ENCODE measurements around the gene FAHD2B. TPM values are rescaled to one million over a fixed set of nuclear protein-coding genes. Genes with fewer than 3 reads are reported as not detected.
"Not testable (repeated sequence)": the region's sequence is repeated elsewhere in the genome, so short reads cannot be mapped to it uniquely, and the experiment has no call there.

The FAHD2B gene
- total and polyA plus RNA-seq, 4 donors, result 1.2 to 4.1 (median 2.2) TPM

- not testable (repeated sequence) for H3K27ac ChIP-seq (ENCODE audit: low read depth in 1 of 2, low read length in 2 of 2); H3K9ac ChIP-seq (ENCODE audit: low read depth in 1 of 2, low read length in 2 of 2); H3K9me3 ChIP-seq (ENCODE audit: control insufficient read depth in 4 of 4, low read length in 3 of 4); H3K4me3 ChIP-seq (ENCODE audit: low read depth in 1 of 3, low read length in 3 of 3); H3K36me3 ChIP-seq (ENCODE audit: control insufficient read depth in 4 of 4, insufficient read depth in 3 of 4, low read depth in 1 of 4, low read length in 3 of 4); DNase-seq (ENCODE audit: low spot score); H3K4me1 ChIP-seq (ENCODE audit: control insufficient read depth in 4 of 4, insufficient read depth in 4 of 4, low read length in 3 of 4); H3K27me3 ChIP-seq (ENCODE audit: control insufficient read depth in 4 of 4, insufficient read depth in 4 of 4, low read length in 3 of 4)
- WGBS, result 98% methylated on average over 2 of the region's 2 CpGs
These were observed 1.7 kb downstream of the FAHD2B start for GRCh38 chr2:97092946-97093345.

- not testable (repeated sequence) for H3K4me3 ChIP-seq (ENCODE audit: low read depth in 1 of 3, low read length in 3 of 3); H3K4me1 ChIP-seq (ENCODE audit: control insufficient read depth in 4 of 4, insufficient read depth in 4 of 4, low read length in 3 of 4); H3K9me3 ChIP-seq (ENCODE audit: control insufficient read depth in 4 of 4, low read length in 3 of 4); H3K36me3 ChIP-seq (ENCODE audit: control insufficient read depth in 4 of 4, insufficient read depth in 3 of 4, low read depth in 1 of 4, low read length in 3 of 4); DNase-seq (ENCODE audit: low spot score); H3K9ac ChIP-seq (ENCODE audit: low read depth in 1 of 2, low read length in 2 of 2); H3K27me3 ChIP-seq (ENCODE audit: control insufficient read depth in 4 of 4, insufficient read depth in 4 of 4, low read length in 3 of 4); H3K27ac ChIP-seq (ENCODE audit: low read depth in 1 of 2, low read length in 2 of 2)
- WGBS, result 95% methylated on average over 1 of the region's 1 CpG
These were observed 6.0 kb downstream of the FAHD2B start for GRCh38 chr2:97088706-97089105.

GRCh38 chr2:97085093-97085492 is 9.6 kb downstream of the FAHD2B start:
- 97% methylated on average over 2 of the region's 7 CpGs for WGBS
- H3K36me3 ChIP-seq (ENCODE audit: control insufficient read depth in 4 of 4, insufficient read depth in 3 of 4, low read depth in 1 of 4, low read length in 3 of 4); H3K27ac ChIP-seq (ENCODE audit: low read depth in 1 of 2, low read length in 2 of 2); H3K27me3 ChIP-seq (ENCODE audit: control insufficient read depth in 4 of 4, insufficient read depth in 4 of 4, low read length in 3 of 4); H3K4me1 ChIP-seq (ENCODE audit: control insufficient read depth in 4 of 4, insufficient read depth in 4 of 4, low read length in 3 of 4); H3K4me3 ChIP-seq (ENCODE audit: low read depth in 1 of 3, low read length in 3 of 3); H3K9me3 ChIP-seq (ENCODE audit: control insufficient read depth in 4 of 4, low read length in 3 of 4); DNase-seq (ENCODE audit: low spot score); H3K9ac ChIP-seq (ENCODE audit: low read depth in 1 of 2, low read length in 2 of 2): not testable (repeated sequence)

- H3K4me1 ChIP-seq (ENCODE audit: control insufficient read depth in 4 of 4, insufficient read depth in 4 of 4, low read length in 3 of 4); H3K4me3 ChIP-seq (ENCODE audit: low read depth in 1 of 3, low read length in 3 of 3); H3K27ac ChIP-seq (ENCODE audit: low read depth in 1 of 2, low read length in 2 of 2); H3K9ac ChIP-seq (ENCODE audit: low read depth in 1 of 2, low read length in 2 of 2); DNase-seq (ENCODE audit: low spot score); H3K9me3 ChIP-seq (ENCODE audit: control insufficient read depth in 4 of 4, low read length in 3 of 4); H3K36me3 ChIP-seq (ENCODE audit: control insufficient read depth in 4 of 4, insufficient read depth in 3 of 4, low read depth in 1 of 4, low read length in 3 of 4); H3K27me3 ChIP-seq (ENCODE audit: control insufficient read depth in 4 of 4, insufficient read depth in 4 of 4, low read length in 3 of 4): not testable (repeated sequence)
- WGBS, result 94% methylated on average over 7 of the region's 7 CpGs
These were observed 11.2 kb downstream of the FAHD2B start for GRCh38 chr2:97083516-97083915.

GRCh38 chr2:97082206-97082605 is 12.5 kb downstream of the FAHD2B start:
- H3K4me3 ChIP-seq (ENCODE audit: low read depth in 1 of 3, low read length in 3 of 3); H3K36me3 ChIP-seq (ENCODE audit: control insufficient read depth in 4 of 4, insufficient read depth in 3 of 4, low read depth in 1 of 4, low read length in 3 of 4); H3K27ac ChIP-seq (ENCODE audit: low read depth in 1 of 2, low read length in 2 of 2); DNase-seq (ENCODE audit: low spot score); H3K9me3 ChIP-seq (ENCODE audit: control insufficient read depth in 4 of 4, low read length in 3 of 4); H3K27me3 ChIP-seq (ENCODE audit: control insufficient read depth in 4 of 4, insufficient read depth in 4 of 4, low read length in 3 of 4); H3K4me1 ChIP-seq (ENCODE audit: control insufficient read depth in 4 of 4, insufficient read depth in 4 of 4, low read length in 3 of 4); H3K9ac ChIP-seq (ENCODE audit: low read depth in 1 of 2, low read length in 2 of 2): not testable (repeated sequence)
- 66% methylated on average over 4 of the region's 9 CpGs for WGBS

- not testable (repeated sequence) for DNase-seq (ENCODE audit: low spot score); H3K4me3 ChIP-seq (ENCODE audit: low read depth in 1 of 3, low read length in 3 of 3); H3K9me3 ChIP-seq (ENCODE audit: control insufficient read depth in 4 of 4, low read length in 3 of 4); H3K27ac ChIP-seq (ENCODE audit: low read depth in 1 of 2, low read length in 2 of 2); H3K27me3 ChIP-seq (ENCODE audit: control insufficient read depth in 4 of 4, insufficient read depth in 4 of 4, low read length in 3 of 4); H3K36me3 ChIP-seq (ENCODE audit: control insufficient read depth in 4 of 4, insufficient read depth in 3 of 4, low read depth in 1 of 4, low read length in 3 of 4); H3K4me1 ChIP-seq (ENCODE audit: control insufficient read depth in 4 of 4, insufficient read depth in 4 of 4, low read length in 3 of 4); H3K9ac ChIP-seq (ENCODE audit: low read depth in 1 of 2, low read length in 2 of 2)
- 93% methylated on average over 8 of the region's 10 CpGs for WGBS
These were observed 13.8 kb downstream of the FAHD2B start for GRCh38 chr2:97080855-97081254.

GRCh38 chr2:97077213-97077612 is 17.5 kb downstream of the FAHD2B start:
- not testable (repeated sequence) for H3K9ac ChIP-seq (ENCODE audit: low read depth in 1 of 2, low read length in 2 of 2); H3K4me1 ChIP-seq (ENCODE audit: control insufficient read depth in 4 of 4, insufficient read depth in 4 of 4, low read length in 3 of 4); H3K36me3 ChIP-seq (ENCODE audit: control insufficient read depth in 4 of 4, insufficient read depth in 3 of 4, low read depth in 1 of 4, low read length in 3 of 4); H3K9me3 ChIP-seq (ENCODE audit: control insufficient read depth in 4 of 4, low read length in 3 of 4); H3K27me3 ChIP-seq (ENCODE audit: control insufficient read depth in 4 of 4, insufficient read depth in 4 of 4, low read length in 3 of 4); DNase-seq (ENCODE audit: low spot score); H3K4me3 ChIP-seq (ENCODE audit: low read depth in 1 of 3, low read length in 3 of 3); H3K27ac ChIP-seq (ENCODE audit: low read depth in 1 of 2, low read length in 2 of 2)
- 94% methylated on average over 8 of the region's 8 CpGs for WGBS

- H3K27ac ChIP-seq (ENCODE audit: low read depth in 1 of 2, low read length in 2 of 2); H3K9me3 ChIP-seq (ENCODE audit: control insufficient read depth in 4 of 4, low read length in 3 of 4); H3K4me3 ChIP-seq (ENCODE audit: low read depth in 1 of 3, low read length in 3 of 3); H3K9ac ChIP-seq (ENCODE audit: low read depth in 1 of 2, low read length in 2 of 2); H3K4me1 ChIP-seq (ENCODE audit: control insufficient read depth in 4 of 4, insufficient read depth in 4 of 4, low read length in 3 of 4); DNase-seq (ENCODE audit: low spot score); H3K27me3 ChIP-seq (ENCODE audit: control insufficient read depth in 4 of 4, insufficient read depth in 4 of 4, low read length in 3 of 4); H3K36me3 ChIP-seq (ENCODE audit: control insufficient read depth in 4 of 4, insufficient read depth in 3 of 4, low read depth in 1 of 4, low read length in 3 of 4): not testable (repeated sequence)
- WGBS, result 74% methylated on average over 3 of the region's 3 CpGs
These were observed 23.8 kb downstream of the FAHD2B start for GRCh38 chr2:97070915-97071314.

- not testable (repeated sequence) for H3K9ac ChIP-seq (ENCODE audit: low read depth in 1 of 2, low read length in 2 of 2); H3K4me1 ChIP-seq (ENCODE audit: control insufficient read depth in 4 of 4, insufficient read depth in 4 of 4, low read length in 3 of 4); H3K27ac ChIP-seq (ENCODE audit: low read depth in 1 of 2, low read length in 2 of 2); H3K36me3 ChIP-seq (ENCODE audit: control insufficient read depth in 4 of 4, insufficient read depth in 3 of 4, low read depth in 1 of 4, low read length in 3 of 4); DNase-seq (ENCODE audit: low spot score); H3K9me3 ChIP-seq (ENCODE audit: control insufficient read depth in 4 of 4, low read length in 3 of 4); H3K4me3 ChIP-seq (ENCODE audit: low read depth in 1 of 3, low read length in 3 of 3); H3K27me3 ChIP-seq (ENCODE audit: control insufficient read depth in 4 of 4, insufficient read depth in 4 of 4, low read length in 3 of 4)
- 85% methylated on average over 4 of the region's 5 CpGs for WGBS
These were observed 26.0 kb downstream of the FAHD2B start for GRCh38 chr2:97068722-97069121.

Measured in liver (tissue), 9 donors.